ENCODE results near the gene DAO.

GRCh38 chr12:108875682-108876361 is 4.1 kb upstream of the DAO start:
- TF ChIP-seq BACH2 (CRISPR knock-in tag; IDR thresholded peaks at IDR 0.05; ENCODE audit: borderline replicate concordance) (no peak), ARNTL (CRISPR knock-in tag; IDR thresholded peaks at IDR 0.05; ENCODE audit: borderline replicate concordance, low read depth) (no peak), ZNF565 (CRISPR knock-in tag; conservative IDR thresholded peaks at IDR 0.05; ENCODE audit: low read depth) (no peak), OSR1 (CRISPR knock-in tag; IDR thresholded peaks at IDR 0.05) (no peak)

Measured in SK-N-SH treated with all-trans-retinoic acid at 6 μM for 48 hours (cell line).